SK-N-SH (cell line): ENCODE data around the gene MLYCD.

Experiments used
- CTCF ChIP-seq: fragments of 200-600 bp; sonication (generic); IDR thresholded peaks from 2 replicates; pipeline ENCODE4 v1.6.1; 2017; ENCODE audit warnings: antibody characterized with exemption, mild to moderate bottlenecking, moderate library complexity
- GABPA ChIP-seq: IDR thresholded peaks from 2 replicates; pipeline ENCODE4 v1.4.0; 2012; ENCODE audit warnings: low read depth, mild to moderate bottlenecking
- MXI1 ChIP-seq: IDR thresholded peaks from 2 replicates; pipeline ENCODE4 v1.6.1; 2012; ENCODE audit warnings: mild to moderate bottlenecking, low read depth, low read length, improper control_type of control experiment
- NFIC ChIP-seq: IDR thresholded peaks from 2 replicates; pipeline ENCODE4 v1.4.0; 2012; ENCODE audit warnings: borderline replicate concordance
- RAD21 ChIP-seq: IDR thresholded peaks from 2 replicates; pipeline ENCODE4 v1.6.1; 2012; ENCODE audit warnings: mild to moderate bottlenecking, low read length
- REST ChIP-seq: IDR thresholded peaks from 2 replicates; pipeline ENCODE4 v1.6.1; 2012; ENCODE audit warnings: mild to moderate bottlenecking, low read depth, low read length, moderate library complexity

- TF ChIP-seq GABPA (no peak), NFIC (no peak), CTCF (no peak), REST (no peak), RAD21 (no peak), MXI1 (no peak)
These were observed 75.6 kb downstream of the MLYCD start for GRCh38 chr16:83974475-83974874.
